Mesendoderm (in vitro differentiated cells): Measurements from ENCODE around the gene RFX3.

Experiments used
- DNase-seq: peaks from one replicate; pipeline ENCODE4 v3.0.0; 2013
- H2AK5ac ChIP-seq: 2 replicates; pipeline ENCODE4 v1.6.1; 2013; ENCODE audit warnings: low read length, inconsistent platforms
- H2BK120ac ChIP-seq: 2 replicates; pipeline ENCODE4 v1.6.1; 2013; ENCODE audit warnings: low read depth, mild to moderate bottlenecking, low read length, moderate library complexity, mixed read lengths
- H2BK15ac ChIP-seq: replicated peaks from 2 replicates; pipeline ENCODE4 v1.6.1; 2013; ENCODE audit warnings: low read depth, mild to moderate bottlenecking, moderate library complexity
- H2BK5ac ChIP-seq: 2 replicates; pipeline ENCODE4 v1.6.1; 2013; ENCODE audit warnings: low read length, inconsistent platforms
- H3K18ac ChIP-seq: 2 replicates; pipeline ENCODE4 v1.6.1; 2013; ENCODE audit warnings: mild to moderate bottlenecking, low read length, mixed read lengths
- H3K23ac ChIP-seq: one replicate; pipeline ENCODE4 v1.6.1; 2013; ENCODE audit warnings: low read length
- H3K27ac ChIP-seq: 2 replicates; pipeline ENCODE4 v1.5.1; 2013; ENCODE audit warnings: low read depth, mild to moderate bottlenecking, inconsistent platforms, low read length, moderate library complexity
- H3K27me3 ChIP-seq: 2 replicates; pipeline ENCODE4 v1.6.1; 2013; ENCODE audit warnings: low read length, control low read depth, mild to moderate bottlenecking, inconsistent platforms; ENCODE audit not compliant: insufficient read depth, poor library complexity
- H3K36me3 ChIP-seq: 2 replicates; pipeline ENCODE4 v1.6.1; 2013; ENCODE audit warnings: low read length, inconsistent platforms; ENCODE audit not compliant: control insufficient read depth, insufficient read depth
- H3K4ac ChIP-seq: one replicate; pipeline ENCODE4 v1.6.1; 2013; ENCODE audit warnings: low read depth, mild to moderate bottlenecking, low read length, moderate library complexity
- H3K4me1 ChIP-seq: 2 replicates; pipeline ENCODE4 v1.6.1; 2013; ENCODE audit warnings: low read depth, low read length, inconsistent platforms; ENCODE audit not compliant: control insufficient read depth
- H3K4me2 ChIP-seq: 2 replicates; pipeline ENCODE4 v1.6.1; 2013; ENCODE audit warnings: low read length
- H3K4me3 ChIP-seq: 2 replicates; pipeline ENCODE4 v1.5.1; 2013; ENCODE audit warnings: mild to moderate bottlenecking, low read length
- H3K56ac ChIP-seq: one replicate; pipeline ENCODE4 v1.6.1; 2013; ENCODE audit warnings: low read length
- H3K79me1 ChIP-seq: 2 replicates; pipeline ENCODE4 v1.6.1; 2013; ENCODE audit warnings: low read length, inconsistent platforms
- H3K79me2 ChIP-seq: 2 replicates; pipeline ENCODE4 v1.6.1; 2013; ENCODE audit warnings: mild to moderate bottlenecking, low read length; ENCODE audit not compliant: control insufficient read depth, insufficient read depth
- H3K9ac ChIP-seq: 2 replicates; pipeline ENCODE4 v1.6.1; 2013; ENCODE audit warnings: low read length, inconsistent platforms
- H4K5ac ChIP-seq: one replicate; pipeline ENCODE4 v1.6.1; 2013; ENCODE audit warnings: low read length
- H4K8ac ChIP-seq: one replicate; pipeline ENCODE4 v1.6.1; 2013; ENCODE audit warnings: low read depth, mild to moderate bottlenecking, control low read depth, low read length, moderate library complexity
- WGBS: extraction: QIAGEN DNeasy Blood & Tissue Kit; methylation state at CpG from one replicate; pipeline ENCODE4 v1.1.7; 2013; ENCODE audit warnings: low lambda C conversion rate, missing lambda C conversion rate; ENCODE audit not compliant: insufficient coverage; ENCODE audit errors: extremely low coverage; 5-methylcytosine and 5-hydroxymethylcytosine counted together

The RFX3 gene

GRCh38 chr9:3268223-3268622 lies 257.6 kb downstream of the RFX3 start:
- Histone ChIP-seq H4K5ac (no peak overlapping the region), H3K4me1 (no peaks in the 10 kb centered on the region), H3K79me2 (no peaks in the 10 kb centered on the region), H3K36me3 (no peaks in the 10 kb centered on the region), H3K79me1 (no peaks in the 10 kb centered on the region), H3K27me3 (no peaks in the 10 kb centered on the region), H3K4ac (no peak overlapping the region), H3K56ac (no peak overlapping the region), H2BK15ac (no peak overlapping the region), H3K4me2 (no peak overlapping the region), H2BK5ac (no peak overlapping the region), H3K9ac (no peak overlapping the region), H3K23ac (no peak overlapping the region), H2AK5ac (no peak overlapping the region), H2BK120ac (no peak overlapping the region), H3K4me3 (no peak overlapping the region), H4K8ac (no peak overlapping the region), H3K18ac (no peak overlapping the region), H3K27ac (no peak overlapping the region)
- no peak for DNase-seq
- no CpG with 5 or more reads among the region's 1 CpG for WGBS

GRCh38 chr9:3263698-3264097 lies 262.1 kb downstream of the RFX3 start:
- Histone ChIP-seq H4K5ac (no peak overlapping the region), H3K4ac (no peak overlapping the region), H3K27ac (no peak overlapping the region), H3K18ac (no peak overlapping the region), H3K79me2 (no peaks in the 10 kb centered on the region), H3K27me3 (no peaks in the 10 kb centered on the region), H2AK5ac (no peak overlapping the region), H4K8ac (no peak overlapping the region), H3K4me3 (no peak overlapping the region), H2BK120ac (no peak overlapping the region), H3K4me2 (no peak overlapping the region), H3K36me3 (no peaks in the 10 kb centered on the region), H3K56ac (no peak overlapping the region), H2BK15ac (no peak overlapping the region), H3K23ac (no peak overlapping the region), H3K4me1 (no peaks in the 10 kb centered on the region), H2BK5ac (no peak overlapping the region), H3K79me1 (no peaks in the 10 kb centered on the region), H3K9ac (no peak overlapping the region)
- WGBS = no CpG with 5 or more reads among the region's 3 CpGs
- no peak for DNase-seq

- no CpG with 5 or more reads among the region's 10 CpGs for WGBS
- no peak overlapping the region for H4K5ac ChIP-seq
- H3K4me3 ChIP-seq = no peak overlapping the region
- no peak overlapping the region for H2BK120ac ChIP-seq
- no peak overlapping the region for H3K9ac ChIP-seq
- H3K27me3 ChIP-seq = no peaks in the 10 kb centered on the region
- H3K4ac ChIP-seq = no peak overlapping the region
- H2BK15ac ChIP-seq = no peak overlapping the region
- no peak for DNase-seq
- no peak overlapping the region for H3K27ac ChIP-seq
- no peak overlapping the region for H4K8ac ChIP-seq
- no peak overlapping the region for H3K23ac ChIP-seq
- no peak overlapping the region for H2AK5ac ChIP-seq
- no peak overlapping the region for H3K56ac ChIP-seq
- H3K79me2 ChIP-seq = no peaks in the 10 kb centered on the region
- H3K18ac ChIP-seq = no peak overlapping the region
- no peak overlapping the region for H3K4me2 ChIP-seq
- H3K79me1 ChIP-seq = no peaks in the 10 kb centered on the region
- no peaks in the 10 kb centered on the region for H3K4me1 ChIP-seq
- H2BK5ac ChIP-seq = no peak overlapping the region
- no peaks in the 10 kb centered on the region for H3K36me3 ChIP-seq
Observed at GRCh38 chr9:3262826-3263529, 262.8 kb downstream of the RFX3 start.

- H3K56ac ChIP-seq = no peak overlapping the region
- no peaks in the 10 kb centered on the region for H3K4me1 ChIP-seq
- no peak overlapping the region for H2BK5ac ChIP-seq
- WGBS = no CpG with 5 or more reads among the region's 5 CpGs
- no peak overlapping the region for H3K27ac ChIP-seq
- no peak overlapping the region for H4K5ac ChIP-seq
- no peak overlapping the region for H3K23ac ChIP-seq
- no peak overlapping the region for H3K9ac ChIP-seq
- no peaks in the 10 kb centered on the region for H3K27me3 ChIP-seq
- DNase-seq = no peak
- no peak overlapping the region for H2BK120ac ChIP-seq
- H3K4me3 ChIP-seq = no peak overlapping the region
- no peak overlapping the region for H2AK5ac ChIP-seq
- no peak overlapping the region for H3K4me2 ChIP-seq
- no peak overlapping the region for H4K8ac ChIP-seq
- no peaks in the 10 kb centered on the region for H3K79me1 ChIP-seq
- no peak overlapping the region for H3K18ac ChIP-seq
- H2BK15ac ChIP-seq = no peak overlapping the region
- H3K79me2 ChIP-seq = no peaks in the 10 kb centered on the region
- no peak overlapping the region for H3K4ac ChIP-seq
- H3K36me3 ChIP-seq = no peaks in the 10 kb centered on the region
Observed at GRCh38 chr9:3261484-3261883, 264.3 kb downstream of the RFX3 start.

- no peak overlapping the region for H3K9ac ChIP-seq
- no peak overlapping the region for H2AK5ac ChIP-seq
- no peak overlapping the region for H2BK5ac ChIP-seq
- H3K56ac ChIP-seq = no peak overlapping the region
- H3K4ac ChIP-seq = no peak overlapping the region
- no peak overlapping the region for H3K18ac ChIP-seq
- H3K79me2 ChIP-seq = no peaks in the 10 kb centered on the region
- no peak for DNase-seq
- no peak overlapping the region for H2BK15ac ChIP-seq
- H3K79me1 ChIP-seq = no peaks in the 10 kb centered on the region
- no peak overlapping the region for H3K23ac ChIP-seq
- no peak overlapping the region for H4K8ac ChIP-seq
- no peak overlapping the region for H3K27ac ChIP-seq
- no peaks in the 10 kb centered on the region for H3K4me1 ChIP-seq
- no peaks in the 10 kb centered on the region for H3K36me3 ChIP-seq
- no peak overlapping the region for H3K4me2 ChIP-seq
- no CpG with 5 or more reads among the region's 3 CpGs for WGBS
- H2BK120ac ChIP-seq = no peak overlapping the region
- H4K5ac ChIP-seq = no peak overlapping the region
- H3K4me3 ChIP-seq = no peak overlapping the region
- no peaks in the 10 kb centered on the region for H3K27me3 ChIP-seq
Observed at GRCh38 chr9:3256571-3257330, 269.1 kb downstream of the RFX3 start.
